SU-DHL-6 (cell line): ENCODE data around the gene TPD52L1.

ENCODE experiments used
- H2AFZ ChIP-seq: fragments of 200-600 bp; sonication (generic); 2 replicates; pipeline ENCODE4 v1.6.1; 2014; ENCODE audit warnings: low read depth, mild to moderate bottlenecking, moderate library complexity, mixed read lengths, antibody characterized with exemption, low read length; ENCODE audit not compliant: severe bottlenecking
- H3F3A ChIP-seq: fragments of 200-600 bp; shearing (Covaris generic); 2 replicates; pipeline ENCODE4 v1.6.0; 2016; ENCODE audit warnings: antibody characterized with exemption, mild to moderate bottlenecking; ENCODE audit not compliant: insufficient read depth
- H3K27ac ChIP-seq: fragments of 200-600 bp; sonication (generic); 2 replicates; pipeline ENCODE4 v1.5.1; 2016; ENCODE audit warnings: low read depth, mild to moderate bottlenecking, low read length, moderate library complexity, mixed read lengths
- H3K27me3 ChIP-seq: fragments of 200-600 bp; sonication (generic), shearing (Covaris generic); 2 replicates; pipeline ENCODE4 v1.6.0; 2014; ENCODE audit warnings: mild to moderate bottlenecking, low read length
- H3K36me3 ChIP-seq: fragments of 200-600 bp; sonication (generic); 2 replicates; pipeline ENCODE4 v1.6.1; 2014; ENCODE audit warnings: mild to moderate bottlenecking, low read length, mixed read lengths
- H3K4me2 ChIP-seq: fragments of 300-600, 200-600 bp; shearing (Covaris generic), sonication (generic); 2 replicates; pipeline ENCODE4 v1.6.0; 2014; ENCODE audit warnings: low read length, low read depth, mild to moderate bottlenecking; ENCODE audit not compliant: poor library complexity, severe bottlenecking
- H3K4me3 ChIP-seq: fragments of 200-600 bp; sonication (generic); 2 replicates; pipeline ENCODE4 v1.5.1; 2014; ENCODE audit warnings: antibody characterized with exemption, low read length, mild to moderate bottlenecking, mixed read lengths; ENCODE audit not compliant: insufficient read depth, poor library complexity, severe bottlenecking
- H3K79me2 ChIP-seq: fragments of 200-600 bp; sonication (generic); 2 replicates; pipeline ENCODE4 v1.6.1; 2014; ENCODE audit warnings: mild to moderate bottlenecking, low read length, moderate library complexity; ENCODE audit not compliant: insufficient read depth
- H3K9ac ChIP-seq: fragments of 200-600 bp; sonication (generic); 2 replicates; pipeline ENCODE4 v1.7.0; 2014; ENCODE audit warnings: mild to moderate bottlenecking, low read length
- H3K9me2 ChIP-seq: fragments of 200-600 bp; sonication (generic); replicated peaks from 2 replicates; pipeline ENCODE4 v1.6.1; 2014; ENCODE audit warnings: low read length; ENCODE audit not compliant: insufficient read depth
- H3K9me3 ChIP-seq: fragments of 200-600 bp; sonication (generic); 2 replicates; pipeline ENCODE4 v1.6.1; 2014; ENCODE audit warnings: low read length, mixed read lengths; ENCODE audit not compliant: insufficient read depth
- H4K20me1 ChIP-seq: fragments of 200-600 bp; sonication (generic); 2 replicates; pipeline ENCODE4 v1.6.1; 2014; ENCODE audit warnings: low read depth, mild to moderate bottlenecking, antibody characterized with exemption, low read length, moderate library complexity, mixed read lengths
- EZH2phosphoT487 ChIP-seq: fragments of 200-600 bp; sonication (generic), shearing (Covaris generic); conservative IDR thresholded peaks from 2 replicates; pipeline ENCODE4 v1.6.1; 2018; ENCODE audit warnings: mild to moderate bottlenecking, antibody characterized with exemption, low read length, moderate library complexity, mixed read lengths
- TF ChIP-seq, protein P1 (sequence below): fragments of 200-600 bp; sonication (generic); IDR thresholded peaks from one replicate; pipeline ENCODE4 v1.5.1; 2017; ENCODE audit warnings: antibody characterized with exemption, mild to moderate bottlenecking, low read length, moderate library complexity; ENCODE audit not compliant: insufficient read depth, poor library complexity, severe bottlenecking

TPD52L1 gene

DNA sequence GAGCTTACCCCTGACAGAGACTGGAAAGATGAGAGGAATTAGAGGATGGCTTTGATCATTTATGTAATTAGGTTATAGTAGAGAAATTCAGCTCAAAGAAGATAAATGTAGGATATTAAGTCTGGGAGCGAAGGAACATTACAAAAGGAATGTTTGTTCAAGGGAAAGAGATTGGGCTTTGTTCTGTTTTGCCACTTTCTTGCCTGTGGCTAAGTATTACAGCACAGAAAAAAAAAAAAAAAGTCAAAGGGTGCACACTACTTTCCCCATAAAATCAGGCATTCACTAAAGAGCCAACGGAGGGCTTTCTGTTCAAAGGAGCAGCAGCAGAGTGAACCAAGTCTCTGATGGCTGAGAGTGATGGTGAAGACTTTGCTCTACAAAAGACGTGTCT lies 153.2 kb downstream of the TPD52L1 start:
- H2AFZ ChIP-seq: no peak overlapping the region
- no peaks in the 10 kb centered on the region for H3K27me3 ChIP-seq
- TF ChIP-seq, protein P1, sequence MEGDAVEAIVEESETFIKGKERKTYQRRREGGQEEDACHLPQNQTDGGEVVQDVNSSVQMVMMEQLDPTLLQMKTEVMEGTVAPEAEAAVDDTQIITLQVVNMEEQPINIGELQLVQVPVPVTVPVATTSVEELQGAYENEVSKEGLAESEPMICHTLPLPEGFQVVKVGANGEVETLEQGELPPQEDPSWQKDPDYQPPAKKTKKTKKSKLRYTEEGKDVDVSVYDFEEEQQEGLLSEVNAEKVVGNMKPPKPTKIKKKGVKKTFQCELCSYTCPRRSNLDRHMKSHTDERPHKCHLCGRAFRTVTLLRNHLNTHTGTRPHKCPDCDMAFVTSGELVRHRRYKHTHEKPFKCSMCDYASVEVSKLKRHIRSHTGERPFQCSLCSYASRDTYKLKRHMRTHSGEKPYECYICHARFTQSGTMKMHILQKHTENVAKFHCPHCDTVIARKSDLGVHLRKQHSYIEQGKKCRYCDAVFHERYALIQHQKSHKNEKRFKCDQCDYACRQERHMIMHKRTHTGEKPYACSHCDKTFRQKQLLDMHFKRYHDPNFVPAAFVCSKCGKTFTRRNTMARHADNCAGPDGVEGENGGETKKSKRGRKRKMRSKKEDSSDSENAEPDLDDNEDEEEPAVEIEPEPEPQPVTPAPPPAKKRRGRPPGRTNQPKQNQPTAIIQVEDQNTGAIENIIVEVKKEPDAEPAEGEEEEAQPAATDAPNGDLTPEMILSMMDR: no peak
- no peak for TF ChIP-seq EZH2phosphoT487

DNA sequence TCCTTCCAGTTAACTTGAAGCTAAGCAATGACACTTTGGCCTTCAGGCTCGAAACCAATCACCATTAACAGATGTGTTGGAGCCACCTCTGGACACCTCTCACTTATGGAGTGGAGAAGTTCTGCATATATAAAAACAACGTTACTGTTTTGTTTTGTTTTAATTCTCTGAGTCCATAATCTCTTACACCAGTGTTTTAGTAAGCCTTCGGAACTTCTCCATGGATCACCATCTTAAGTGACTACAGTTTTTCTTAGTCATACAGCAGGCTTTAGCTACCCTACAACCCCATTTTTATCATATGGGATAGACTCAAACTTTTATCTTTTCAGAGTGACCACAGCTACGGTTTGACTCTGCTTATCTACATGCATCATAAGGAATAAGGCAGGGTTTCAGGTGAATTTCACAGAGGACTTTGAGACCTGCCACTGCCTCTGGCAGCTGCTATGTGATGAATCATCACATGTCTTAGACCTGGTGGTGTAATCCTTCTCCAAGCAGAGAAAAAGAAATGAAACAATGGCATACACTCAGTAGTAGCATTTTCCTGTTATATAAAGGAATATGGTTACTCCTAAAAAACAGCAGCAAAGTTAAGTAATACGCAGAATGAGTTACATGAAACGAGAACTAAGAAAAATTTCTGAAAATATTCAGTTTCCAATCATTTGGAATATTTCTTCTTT lies 153.7 kb downstream of the TPD52L1 start:
- no peak overlapping the region for H3K4me3 ChIP-seq
- no peaks in the 10 kb centered on the region for H3K27me3 ChIP-seq
- H3K9me3 ChIP-seq: no peaks in the 10 kb centered on the region
- H3F3A ChIP-seq: peaks cover 9% of the 10 kb centered on the region
- no peak overlapping the region for H3K27ac ChIP-seq
- H3K4me2 ChIP-seq: no peak overlapping the region
- H3K9ac ChIP-seq: no peak overlapping the region
- no peaks in the 10 kb centered on the region for H3K9me2 ChIP-seq
- H3K79me2 ChIP-seq: no peaks in the 10 kb centered on the region
- no peaks in the 10 kb centered on the region for H4K20me1 ChIP-seq
- no peak overlapping the region for H2AFZ ChIP-seq
- H3K36me3 ChIP-seq: no peaks in the 10 kb centered on the region
- no peak for TF ChIP-seq EZH2phosphoT487
- TF ChIP-seq, protein P1: no peak

More for the DNA sequence above, 153.2 kb downstream of the TPD52L1 start:
- Histone ChIP-seq H3K36me3 (no peaks in the 10 kb centered on the region), H3K9ac (no peak overlapping the region), H3K9me2 (no peaks in the 10 kb centered on the region), H3K4me3 (no peak overlapping the region), H3K79me2 (no peaks in the 10 kb centered on the region), H3K27ac (no peak overlapping the region), H3K4me2 (no peak overlapping the region), H3F3A (peaks cover 14% of the 10 kb centered on the region), H4K20me1 (no peaks in the 10 kb centered on the region), H3K9me3 (no peaks in the 10 kb centered on the region)

DNA sequence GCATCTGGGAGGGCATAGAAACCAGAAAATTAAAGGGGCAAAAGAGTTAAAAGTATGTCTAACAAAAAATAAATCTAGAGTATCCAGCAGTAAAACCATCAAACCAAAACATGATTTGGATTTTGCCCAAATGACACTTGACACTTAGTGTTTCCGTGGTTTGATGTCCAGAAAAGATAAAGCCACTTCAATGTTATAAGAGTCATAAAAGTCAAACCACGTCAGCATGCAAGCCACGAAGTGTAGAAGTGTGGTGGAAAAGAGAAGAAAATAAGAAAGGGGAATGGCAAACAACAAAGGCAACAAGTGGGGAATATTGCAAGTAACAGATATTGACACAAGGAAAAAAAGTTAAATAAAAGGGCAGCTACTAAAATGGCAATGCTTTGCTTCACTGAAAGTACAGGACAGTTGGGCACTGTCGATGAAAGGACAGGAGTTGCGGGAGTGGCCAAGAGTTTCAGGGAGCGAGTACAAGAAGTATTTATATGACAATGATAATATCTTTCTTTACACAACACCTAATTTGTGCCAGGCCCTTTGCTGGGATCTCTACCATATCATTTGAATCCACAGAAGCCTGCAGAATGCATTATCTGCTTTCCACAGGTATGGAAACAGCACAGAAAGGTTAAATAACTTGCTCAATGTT lies 154.5 kb downstream of the TPD52L1 start:
- Histone ChIP-seq H3K9me3 (no peaks in the 10 kb centered on the region), H2AFZ (no peak overlapping the region), H3K36me3 (no peaks in the 10 kb centered on the region), H3K9me2 (no peaks in the 10 kb centered on the region), H3F3A (peaks cover under 1% of the 10 kb centered on the region; the same call in 1 of the 2 replicates), H3K79me2 (no peaks in the 10 kb centered on the region), H4K20me1 (no peaks in the 10 kb centered on the region), H3K4me3 (no peak overlapping the region), H3K27me3 (no peaks in the 10 kb centered on the region), H3K27ac (no peak overlapping the region), H3K9ac (no peak overlapping the region), H3K4me2 (no peak overlapping the region)
- TF ChIP-seq EZH2phosphoT487: no peak
- TF ChIP-seq, protein P1: no peak
